Hematopoietic multipotent progenitor cell treated with erythropoietin and hydrocortisone succinate and interleukin-3 and kit ligand, for 17 days (in vitro differentiated cells): ENCODE results near the gene TMOD4.

Experiments
- DNase-seq: peaks from one replicate; pipeline ENCODE4 v3.0.0-alpha.2; 2015; ENCODE audit warnings: low spot score

TMOD4 gene

GRCh38 chr1:151175041-151175741, 590 bp downstream of the TMOD4 start:
- DNase-seq = no peak

GRCh38 chr1:151171190-151171589, 4.6 kb downstream of the TMOD4 start:
- no peak for DNase-seq

- DNase-seq = no peak
Observed at GRCh38 chr1:151167116-151167515, 8.7 kb downstream of the TMOD4 start.

- no peak for DNase-seq
Observed at GRCh38 chr1:151166505-151166956, 9.2 kb downstream of the TMOD4 start.

GRCh38 chr1:151165738-151166504, 9.9 kb downstream of the TMOD4 start, which contains the start of the genes LYSMD1 and SCNM1:
Gene LYSMD1 (minus strand): TSS chr1:151165902. CDS start chr1:151165258, 644 bp downstream.
Gene SCNM1 (plus strand): TSS chr1:151166144. CDS start chr1:151166153, 9 bp downstream.
- DNase-seq = peak; percentile 97

GRCh38 chr1:151165281-151165737, 10.5 kb downstream of the TMOD4 start:
- DNase-seq = no peak

GRCh38 chr1:151164732-151165280, 11.0 kb downstream of the TMOD4 start:
- DNase-seq = no peak

- DNase-seq = no peak
Observed at GRCh38 chr1:151159373-151159772, 16.4 kb downstream of the TMOD4 start.

GRCh38 chr1:151158751-151159251, 17.0 kb downstream of the TMOD4 start:
- DNase-seq = no peak

GRCh38 chr1:151158326-151158725, 17.5 kb downstream of the TMOD4 start:
- DNase-seq = no peak

- no peak for DNase-seq
Observed at GRCh38 chr1:151157067-151157531, 18.7 kb downstream of the TMOD4 start.

GRCh38 chr1:151156515-151156819, 19.3 kb downstream of the TMOD4 start, which contains the start of gene TNFAIP8L2:
Gene TNFAIP8L2 (plus strand): TSS chr1:151156649. CDS start chr1:151158698, 2,049 bp downstream.
- DNase-seq = peak; percentile 56

- DNase-seq = no peak
Observed at GRCh38 chr1:151147665-151148064, 28.1 kb downstream of the TMOD4 start.

- DNase-seq = peak; percentile 20
Observed at GRCh38 chr1:151147132-151147503, 28.7 kb downstream of the TMOD4 start.

- DNase-seq = peak; percentile 86
Observed at GRCh38 chr1:151146412-151147131, 29.2 kb downstream of the TMOD4 start, which contains the start of gene SEMA6C. Gene SEMA6C (minus strand): TSS chr1:151146631. CDS start chr1:151142621, 4,010 bp downstream.

GRCh38 chr1:151146072-151146411, 29.7 kb downstream of the TMOD4 start:
- no peak for DNase-seq

- DNase-seq = no peak
Observed at GRCh38 chr1:151145304-151146071, 30.3 kb downstream of the TMOD4 start.

GRCh38 chr1:151144474-151145303, 31.1 kb downstream of the TMOD4 start:
- DNase-seq = no peak

- no peak for DNase-seq
Observed at GRCh38 chr1:151143986-151144385, 31.8 kb downstream of the TMOD4 start.

GRCh38 chr1:151143057-151143435, 32.7 kb downstream of the TMOD4 start:
- DNase-seq = no peak
